SK-N-SH (cell line): Measurements from ENCODE around the gene SRD5A1.

ENCODE experiments used
- MXI1 ChIP-seq: IDR thresholded peaks from 2 replicates; pipeline ENCODE4 v1.6.1; 2012; ENCODE audit warnings: mild to moderate bottlenecking, low read depth, low read length, improper control_type of control experiment
- NRF1 ChIP-seq: IDR thresholded peaks from 2 replicates; pipeline ENCODE4 v1.6.1; 2012; ENCODE audit warnings: low read depth, mild to moderate bottlenecking, low read length
- PBX3 ChIP-seq: IDR thresholded peaks from 2 replicates; pipeline ENCODE4; 2012
- POLR2AphosphoS5 ChIP-seq: IDR thresholded peaks from 2 replicates; pipeline ENCODE4 v1.6.1; 2012; ENCODE audit warnings: low read depth, low read length
- RCOR1 ChIP-seq: fragments of 150-350 bp; IDR thresholded peaks from 2 replicates; pipeline ENCODE4 v1.6.1; 2017; ENCODE audit warnings: antibody characterized with exemption, low read length
- RFX5 ChIP-seq: IDR thresholded peaks from 2 replicates; pipeline ENCODE4 v1.6.1; 2012; ENCODE audit warnings: mild to moderate bottlenecking, improper control_type of control experiment, low read length
- SIN3A ChIP-seq: IDR thresholded peaks from 2 replicates; pipeline ENCODE4 v1.6.1; 2012; ENCODE audit warnings: low read depth, mild to moderate bottlenecking, low read length, moderate library complexity, borderline replicate concordance
- TAF1 ChIP-seq: IDR thresholded peaks from 2 replicates; pipeline ENCODE4 v1.6.1; 2012; ENCODE audit warnings: low read depth, mild to moderate bottlenecking, low read length, moderate library complexity, borderline replicate concordance
- TEAD4 ChIP-seq: IDR thresholded peaks from 2 replicates; pipeline ENCODE4 v1.4.0; 2012; ENCODE audit warnings: mild to moderate bottlenecking, borderline replicate concordance; ENCODE audit not compliant: insufficient read depth
- TF ChIP-seq, protein P1 (sequence below): fragments of 200-600 bp; sonication (generic); IDR thresholded peaks from 2 replicates; pipeline ENCODE4 v1.6.1; 2017; ENCODE audit warnings: antibody characterized with exemption, mild to moderate bottlenecking, moderate library complexity
- TF ChIP-seq, protein P2 (sequence below): IDR thresholded peaks from 2 replicates; pipeline ENCODE4 v1.4.0; 2012; ENCODE audit warnings: low read depth
- TF ChIP-seq, protein P3 (sequence below): IDR thresholded peaks from 2 replicates; pipeline ENCODE4 v1.6.1; 2012; ENCODE audit warnings: mild to moderate bottlenecking, low read depth, low read length, moderate library complexity

DNA sequence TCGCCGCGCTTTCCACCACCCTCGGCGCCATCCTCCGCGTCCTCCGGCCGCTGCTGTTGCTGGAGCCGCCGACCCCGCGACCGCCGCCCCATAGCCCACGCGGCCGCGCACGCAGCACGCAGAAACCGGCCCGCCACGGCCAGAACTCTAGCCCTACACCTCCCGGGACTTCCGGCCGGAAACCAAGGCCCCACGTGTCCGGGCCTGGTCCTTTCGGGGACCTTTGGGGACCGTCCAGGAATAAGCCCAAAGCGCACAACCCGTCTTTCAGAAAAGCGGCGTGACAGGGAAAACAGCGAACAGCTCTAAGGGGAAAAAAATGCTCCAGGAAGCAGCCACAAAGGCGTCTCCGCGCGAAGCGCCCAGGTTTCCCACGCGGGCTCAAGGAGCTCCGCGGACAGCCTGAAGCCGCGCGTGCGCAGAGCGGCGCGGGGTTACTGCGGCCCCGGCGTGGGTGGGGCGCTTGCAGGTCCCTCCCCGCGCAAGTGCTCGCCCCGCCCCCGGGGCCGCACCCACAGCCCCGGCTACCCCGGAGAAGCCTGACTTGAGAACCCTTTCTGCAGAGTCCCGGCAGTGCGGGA lies at the start of gene SRD5A1, which contains the start of gene NSUN2:
- peak; percentile 98 for TF ChIP-seq MXI1
- TF ChIP-seq RFX5, result no peak
- TF ChIP-seq TAF1, result peak; percentile 56
- no peak for TF ChIP-seq PBX3
- TF ChIP-seq, protein P1, sequence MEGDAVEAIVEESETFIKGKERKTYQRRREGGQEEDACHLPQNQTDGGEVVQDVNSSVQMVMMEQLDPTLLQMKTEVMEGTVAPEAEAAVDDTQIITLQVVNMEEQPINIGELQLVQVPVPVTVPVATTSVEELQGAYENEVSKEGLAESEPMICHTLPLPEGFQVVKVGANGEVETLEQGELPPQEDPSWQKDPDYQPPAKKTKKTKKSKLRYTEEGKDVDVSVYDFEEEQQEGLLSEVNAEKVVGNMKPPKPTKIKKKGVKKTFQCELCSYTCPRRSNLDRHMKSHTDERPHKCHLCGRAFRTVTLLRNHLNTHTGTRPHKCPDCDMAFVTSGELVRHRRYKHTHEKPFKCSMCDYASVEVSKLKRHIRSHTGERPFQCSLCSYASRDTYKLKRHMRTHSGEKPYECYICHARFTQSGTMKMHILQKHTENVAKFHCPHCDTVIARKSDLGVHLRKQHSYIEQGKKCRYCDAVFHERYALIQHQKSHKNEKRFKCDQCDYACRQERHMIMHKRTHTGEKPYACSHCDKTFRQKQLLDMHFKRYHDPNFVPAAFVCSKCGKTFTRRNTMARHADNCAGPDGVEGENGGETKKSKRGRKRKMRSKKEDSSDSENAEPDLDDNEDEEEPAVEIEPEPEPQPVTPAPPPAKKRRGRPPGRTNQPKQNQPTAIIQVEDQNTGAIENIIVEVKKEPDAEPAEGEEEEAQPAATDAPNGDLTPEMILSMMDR, result no peak
- TF ChIP-seq RCOR1, result no peak
- TF ChIP-seq, protein P2, sequence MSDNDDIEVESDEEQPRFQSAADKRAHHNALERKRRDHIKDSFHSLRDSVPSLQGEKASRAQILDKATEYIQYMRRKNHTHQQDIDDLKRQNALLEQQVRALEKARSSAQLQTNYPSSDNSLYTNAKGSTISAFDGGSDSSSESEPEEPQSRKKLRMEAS, result peak; percentile 95
- peak; percentile 76 for TF ChIP-seq POLR2AphosphoS5
- no peak for TF ChIP-seq TEAD4
- TF ChIP-seq, protein P3, sequence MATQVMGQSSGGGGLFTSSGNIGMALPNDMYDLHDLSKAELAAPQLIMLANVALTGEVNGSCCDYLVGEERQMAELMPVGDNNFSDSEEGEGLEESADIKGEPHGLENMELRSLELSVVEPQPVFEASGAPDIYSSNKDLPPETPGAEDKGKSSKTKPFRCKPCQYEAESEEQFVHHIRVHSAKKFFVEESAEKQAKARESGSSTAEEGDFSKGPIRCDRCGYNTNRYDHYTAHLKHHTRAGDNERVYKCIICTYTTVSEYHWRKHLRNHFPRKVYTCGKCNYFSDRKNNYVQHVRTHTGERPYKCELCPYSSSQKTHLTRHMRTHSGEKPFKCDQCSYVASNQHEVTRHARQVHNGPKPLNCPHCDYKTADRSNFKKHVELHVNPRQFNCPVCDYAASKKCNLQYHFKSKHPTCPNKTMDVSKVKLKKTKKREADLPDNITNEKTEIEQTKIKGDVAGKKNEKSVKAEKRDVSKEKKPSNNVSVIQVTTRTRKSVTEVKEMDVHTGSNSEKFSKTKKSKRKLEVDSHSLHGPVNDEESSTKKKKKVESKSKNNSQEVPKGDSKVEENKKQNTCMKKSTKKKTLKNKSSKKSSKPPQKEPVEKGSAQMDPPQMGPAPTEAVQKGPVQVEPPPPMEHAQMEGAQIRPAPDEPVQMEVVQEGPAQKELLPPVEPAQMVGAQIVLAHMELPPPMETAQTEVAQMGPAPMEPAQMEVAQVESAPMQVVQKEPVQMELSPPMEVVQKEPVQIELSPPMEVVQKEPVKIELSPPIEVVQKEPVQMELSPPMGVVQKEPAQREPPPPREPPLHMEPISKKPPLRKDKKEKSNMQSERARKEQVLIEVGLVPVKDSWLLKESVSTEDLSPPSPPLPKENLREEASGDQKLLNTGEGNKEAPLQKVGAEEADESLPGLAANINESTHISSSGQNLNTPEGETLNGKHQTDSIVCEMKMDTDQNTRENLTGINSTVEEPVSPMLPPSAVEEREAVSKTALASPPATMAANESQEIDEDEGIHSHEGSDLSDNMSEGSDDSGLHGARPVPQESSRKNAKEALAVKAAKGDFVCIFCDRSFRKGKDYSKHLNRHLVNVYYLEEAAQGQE, result no peak
- TF ChIP-seq SIN3A, result peak; percentile 17; the same call in 1 of the 2 replicates
- peak; percentile 97 for TF ChIP-seq NRF1
